Mesenteric fat pad (tissue), 1 donor: ENCODE data around the gene GAS2. TPM values are rescaled to one million over a fixed set of nuclear protein-coding genes. Genes with fewer than 3 reads are reported as not detected.

Experiments used
- DNase-seq: peaks from one replicate; pipeline ENCODE4 v3.0.0-alpha.2; 2020; ENCODE audit warnings: low spot score
- total RNA-seq: library from RNA; stranded (reverse); fragmentation: NEBNext Ultra II Directional; extraction: Animal tissue kit (Norgen Biotek cat#: 25700); gene quantifications from one replicate; pipeline ENCODE4 v1.2.1, GENCODE V29; 2021
- donor health status: DM: yes; HTN: yes; CAD: no.

GAS2 gene
- total RNA-seq, 1 donor from 2014 or later = 0.71 TPM

GRCh38 chr11:22860241-22860640 lies 193.8 kb downstream of the GAS2 start, which contains the start of gene CCDC179:
Gene CCDC179 (minus strand): TSS chr11:22860474. CDS start chr11:22860421, 53 bp downstream.
- no peak for DNase-seq

Other genes with a start within 250 kb of the GAS2 start
- gene FANCF, start 40.8 kb upstream of the GAS2 start, total RNA-seq = 4.6 TPM
- gene SVIP, start 163.2 kb downstream of the GAS2 start, total RNA-seq = 7.1 TPM
- not detected for gene CCDC179, start 193.9 kb downstream of the GAS2 start, total RNA-seq